KOPT-K1 (cell line): ENCODE measurements around the gene DNMT3A.

Experiments used
- H3K27ac ChIP-seq: fragments of 200-600 bp; sonication (generic); 2 replicates; pipeline ENCODE4 v1.5.1; 2016; ENCODE audit warnings: antibody characterized with exemption, mild to moderate bottlenecking, low read depth, low read length; ENCODE audit not compliant: poor library complexity, severe bottlenecking
- H3K36me3 ChIP-seq: fragments of 200-600 bp; sonication (generic); 2 replicates; pipeline ENCODE4 v1.5.1; 2017; ENCODE audit warnings: antibody characterized with exemption, mild to moderate bottlenecking, low read length, moderate library complexity; ENCODE audit not compliant: insufficient read depth
- H3K9me3 ChIP-seq: fragments of 200-600 bp; sonication (generic); 2 replicates; pipeline ENCODE4 v1.5.1; 2017; ENCODE audit warnings: antibody characterized with exemption, low read length, mild to moderate bottlenecking; ENCODE audit not compliant: insufficient read depth, poor library complexity, severe bottlenecking

DNMT3A gene

GRCh38 chr2:25376750-25377621 is 35.3 kb upstream of the DNMT3A start:
- Histone ChIP-seq H3K36me3 (no peaks in the 10 kb centered on the region), H3K27ac (peak overlapping the region; percentile 83), H3K9me3 (peaks cover 7% of the 10 kb centered on the region)

GRCh38 chr2:25375989-25376545 is 34.3 kb upstream of the DNMT3A start:
- no peak overlapping the region for H3K27ac ChIP-seq
- H3K9me3 ChIP-seq, result peaks cover 7% of the 10 kb centered on the region
- no peaks in the 10 kb centered on the region for H3K36me3 ChIP-seq

- no peaks in the 10 kb centered on the region for H3K36me3 ChIP-seq
- peaks cover 7% of the 10 kb centered on the region for H3K9me3 ChIP-seq
- H3K27ac ChIP-seq, result no peak overlapping the region
These were observed 33.8 kb upstream of the DNMT3A start for GRCh38 chr2:25375371-25375988.

- H3K36me3 ChIP-seq, result no peaks in the 10 kb centered on the region
- no peak overlapping the region for H3K27ac ChIP-seq
- H3K9me3 ChIP-seq, result peaks cover 7% of the 10 kb centered on the region
These were observed 33.1 kb upstream of the DNMT3A start for GRCh38 chr2:25374827-25375226.

- H3K9me3 ChIP-seq, result peaks cover 7% of the 10 kb centered on the region
- H3K36me3 ChIP-seq, result no peaks in the 10 kb centered on the region
- H3K27ac ChIP-seq, result no peak overlapping the region
These were observed 32.7 kb upstream of the DNMT3A start for GRCh38 chr2:25374411-25374810.

GRCh38 chr2:25373269-25373981 is 31.7 kb upstream of the DNMT3A start:
- no peaks in the 10 kb centered on the region for H3K9me3 ChIP-seq
- no peak overlapping the region for H3K27ac ChIP-seq

GRCh38 chr2:25372405-25373268 is 30.9 kb upstream of the DNMT3A start:
- Histone ChIP-seq H3K9me3 (no peaks in the 10 kb centered on the region), H3K36me3 (no peaks in the 10 kb centered on the region), H3K27ac (no peak overlapping the region)

More at GRCh38 chr2:25373269-25373981, 31.7 kb upstream of the DNMT3A start:
- H3K36me3 ChIP-seq, result no peaks in the 10 kb centered on the region

- Histone ChIP-seq H3K27ac (no peak overlapping the region), H3K36me3 (no peaks in the 10 kb centered on the region), H3K9me3 (no peaks in the 10 kb centered on the region)
These were observed 29.8 kb upstream of the DNMT3A start for GRCh38 chr2:25371253-25372241.

GRCh38 chr2:25369876-25370275 is 28.2 kb upstream of the DNMT3A start:
- Histone ChIP-seq H3K9me3 (no peaks in the 10 kb centered on the region), H3K36me3 (no peaks in the 10 kb centered on the region), H3K27ac (no peak overlapping the region)

- Histone ChIP-seq H3K27ac (no peak overlapping the region), H3K36me3 (no peaks in the 10 kb centered on the region), H3K9me3 (no peaks in the 10 kb centered on the region)
These were observed 27.7 kb upstream of the DNMT3A start for GRCh38 chr2:25369439-25369838.

GRCh38 chr2:25368660-25369059 is 26.9 kb upstream of the DNMT3A start:
- Histone ChIP-seq H3K36me3 (no peaks in the 10 kb centered on the region), H3K27ac (no peak overlapping the region), H3K9me3 (no peaks in the 10 kb centered on the region)

GRCh38 chr2:25367296-25367695 is 25.6 kb upstream of the DNMT3A start:
- Histone ChIP-seq H3K9me3 (no peaks in the 10 kb centered on the region), H3K27ac (no peak overlapping the region), H3K36me3 (no peaks in the 10 kb centered on the region)

- Histone ChIP-seq H3K36me3 (no peaks in the 10 kb centered on the region), H3K27ac (no peak overlapping the region), H3K9me3 (no peaks in the 10 kb centered on the region)
These were observed 24.9 kb upstream of the DNMT3A start for GRCh38 chr2:25366629-25367028.
